ENCODE results near the gene PDE4B. TPM values are rescaled to one million over a fixed set of nuclear protein-coding genes. Genes with fewer than 3 reads are reported as not detected.

The PDE4B gene
- total and polyA plus RNA-seq, 11 donors, result 1.4 to 71.9 (median 16.2) TPM

- Histone ChIP-seq H3K4me3 (peak overlapping the region in 9 of 12 donors; percentile 3 to 47 (median 17)), H3K27me3 (no peaks in the 10 kb centered on the region), H3K36me3 (no peaks in the 10 kb centered on the region), H3K4me1 (peaks cover 9 to 96% (median 51%) of the 10 kb centered on the region in 12 donors), H3K27ac (peak overlapping the region; percentile 67 to 94 (median 84)), H3K9me3 (no peaks in the 10 kb centered on the region)
- no peak for TF ChIP-seq CTCF (IDR thresholded peaks at IDR 0.05)
- TF ChIP-seq POLR2A (IDR thresholded peaks at IDR 0.05), result peak in 1 of 2 donors; percentile 38
- DNase-seq, result peak; percentile 72 to 92 (median 89)
- peak; percentile 90 to 96 (median 92) for ATAC-seq
- intact Hi-C loops (cut with DNase I), result loop anchor here in 7 of 10 donors (1.0 to 5.0 kb wide), 5 partner anchors 60 to 62 kb away; no protein-coding TSS in a partner anchor
- 2 to 8% (median 6%) methylated on average over 8 of the region's 8 CpGs for WGBS, 4 donors
Observed at GRCh38 chr1:66271216-66271903, 478.7 kb downstream of the PDE4B start.

GRCh38 chr1:66271904-66272254, 479.2 kb downstream of the PDE4B start:
- H3K4me1 ChIP-seq, result peaks cover 9 to 96% (median 48%) of the 10 kb centered on the region in 12 donors
- TF ChIP-seq POLR2A (IDR thresholded peaks at IDR 0.05) (no peak), CTCF (IDR thresholded peaks at IDR 0.05) (no peak)
- intact Hi-C loops (cut with DNase I), result loop anchor here in 8 of 10 donors (1.0 to 5.0 kb wide), 5 partner anchors 59 to 61 kb away; no protein-coding TSS in a partner anchor
- ATAC-seq, result peak; percentile 64 to 79 (median 72)
- H3K36me3 ChIP-seq, result no peaks in the 10 kb centered on the region
- peak overlapping the region in 9 of 12 donors; percentile 3 to 47 (median 17) for H3K4me3 ChIP-seq
- no peaks in the 10 kb centered on the region for H3K9me3 ChIP-seq
- H3K27me3 ChIP-seq, result no peaks in the 10 kb centered on the region
- H3K27ac ChIP-seq, result peak overlapping the region; percentile 67 to 94 (median 84)
- peak; percentile 72 to 86 (median 78) for DNase-seq
- WGBS, 4 donors, result 6 to 16% (median 9%) methylated on average over 2 to 5 of the region's 5 CpGs

DNA sequence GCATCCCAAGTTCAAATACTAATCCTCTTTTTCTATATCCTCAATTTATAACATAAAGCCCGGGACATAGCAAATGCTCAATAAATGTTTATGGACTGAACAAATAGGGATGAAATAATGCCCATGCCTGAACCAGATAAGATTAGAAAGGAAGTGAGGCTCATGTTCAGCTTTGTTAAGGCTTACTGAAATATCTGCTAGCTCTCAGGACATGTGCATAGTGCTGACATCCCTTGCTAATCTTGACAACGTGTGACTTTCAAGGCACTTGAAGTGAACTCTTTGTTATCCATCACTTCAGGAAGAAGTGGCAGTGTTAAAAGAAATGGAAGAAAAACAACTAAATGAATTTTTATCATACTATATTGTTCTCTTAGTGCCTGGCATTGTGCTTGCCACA, 481.0 kb downstream of the PDE4B start:
- Histone ChIP-seq H3K4me3 (no peak overlapping the region), H3K4me1 (peaks cover 5 to 99% (median 45%) of the 10 kb centered on the region in 12 donors), H3K36me3 (no peaks in the 10 kb centered on the region), H3K27me3 (no peaks in the 10 kb centered on the region), H3K27ac (peak overlapping the region in 5 of 12 donors; percentile 84 to 94 (median 89)), H3K9me3 (no peaks in the 10 kb centered on the region)
- ATAC-seq (peak; percentile 41 to 79 (median 51)), DNase-seq (no peak)
- intact Hi-C loops (cut with DNase I), result loop anchor here in 3 of 10 donors (5.0 kb wide), 1 partner anchor 59 kb away; no protein-coding TSS in a partner anchor
- 37 to 49% (median 41%) methylated on average over 2 of the region's 2 CpGs for WGBS, 4 donors
- TF ChIP-seq CTCF (IDR thresholded peaks at IDR 0.05) (no peak), POLR2A (IDR thresholded peaks at IDR 0.05) (no peak)

- Histone ChIP-seq H3K36me3 (no peaks in the 10 kb centered on the region), H3K27ac (peak overlapping the region in 4 of 12 donors; percentile 1 to 94 (median 24)), H3K4me3 (no peak overlapping the region), H3K27me3 (no peaks in the 10 kb centered on the region), H3K9me3 (no peaks in the 10 kb centered on the region), H3K4me1 (peaks cover 5 to 98% (median 45%) of the 10 kb centered on the region in 12 donors)
- TF ChIP-seq CTCF (IDR thresholded peaks at IDR 0.05) (no peak), POLR2A (IDR thresholded peaks at IDR 0.05) (no peak)
- DNase-seq, result no peak
- ATAC-seq, result no peak
- intact Hi-C loops (cut with DNase I), result loop anchor here in 3 of 10 donors (5.0 kb wide), 2 partner anchors 38 to 58 kb away; no protein-coding TSS in a partner anchor
- 67 to 85% (median 76%) methylated on average over 1 of the region's 1 CpG for WGBS, 4 donors
Observed at GRCh38 chr1:66274634-66275033, 481.9 kb downstream of the PDE4B start.

Measured in heart left ventricle (tissue), 16 donors.